MCF 10A (cell line): Measurements from ENCODE around the gene SCUBE1. TPM values are rescaled to one million over a fixed set of nuclear protein-coding genes. Genes with fewer than 3 reads are reported as not detected.

Experiments used
- BruUV-seq: library from RNA; stranded (reverse); fragments of 400-500 nt; replicated peaks from 2 replicates; lab custom pipeline; 2021; lab: Mats Ljungman, UMichigan
- CTCF ChIA-PET: fragments of 300-600 bp; sonication (Branson Sonifier 250); formaldehyde crosslinking; extraction: SDS; loops from one replicate; lab custom pipeline; 2021; ENCODE audit warnings: antibody characterized with exemption, inconsistent platforms; lab: Yijun Ruan, JAX
- POLR2A ChIA-PET: fragments of 300-600, 350-650 bp; sonication (Branson Sonifier 250); formaldehyde crosslinking; extraction: SDS; loops from one replicate; lab custom pipeline; 2020; ENCODE audit warnings: antibody characterized with exemption, inconsistent platforms; lab: Yijun Ruan, JAX
- DNase-seq: peaks from one replicate; pipeline ENCODE4 v3.0.0-alpha.2; 2018; ENCODE audit not compliant: unreplicated experiment
- H3K27ac Mint-ChIP-seq: one replicate; pipeline ENCODE4 v1.8.0; 2022; ENCODE audit warnings: mild to moderate bottlenecking, low read depth, mixed read lengths; ENCODE audit not compliant: unreplicated experiment
- H3K27me3 Mint-ChIP-seq: one replicate; pipeline ENCODE4 v1.8.0; 2022; ENCODE audit warnings: mixed read lengths; ENCODE audit not compliant: insufficient read depth, unreplicated experiment
- H3K36me3 Mint-ChIP-seq: one replicate; pipeline ENCODE4 v1.8.0; 2022; ENCODE audit warnings: mild to moderate bottlenecking, moderate library complexity, mixed read lengths; ENCODE audit not compliant: insufficient read depth, unreplicated experiment
- H3K4me1 Mint-ChIP-seq: one replicate; pipeline ENCODE4 v1.8.0; 2022; ENCODE audit warnings: mixed read lengths; ENCODE audit not compliant: insufficient read depth, unreplicated experiment
- H3K4me3 Mint-ChIP-seq: one replicate; pipeline ENCODE4 v1.8.0; 2022; ENCODE audit warnings: mild to moderate bottlenecking, moderate library complexity, mixed read lengths; ENCODE audit not compliant: unreplicated experiment
- H3K9me3 Mint-ChIP-seq: one replicate; pipeline ENCODE4 v1.8.0; 2022; ENCODE audit warnings: mixed read lengths; ENCODE audit not compliant: unreplicated experiment
- CTCF ChIP-seq: fragments of 200-600 bp; IDR thresholded peaks from one replicate; pipeline ENCODE4 v1.8.0; 2022; ENCODE audit warnings: antibody characterized with exemption, mild to moderate bottlenecking; ENCODE audit not compliant: unreplicated experiment
- intact Hi-C: fragments of 100-400 bp; cut with micrococcal nuclease; formaldehyde crosslinking; loops from 2 replicates; pipeline ENCODE4 v1.14.1; 2022
- total RNA-seq: library from RNA; stranded (reverse); gene quantifications from 2 replicates; pipeline ENCODE4 v1.2.3, GENCODE V29; 2022

The SCUBE1 gene
- total RNA-seq, 1 experiment from 2014 or later: not detected

- no peak for TF ChIP-seq CTCF
- Mint-ChIP-seq H3K4me1 (peaks cover 19% of the 10 kb centered on the region), H3K27me3 (no peaks in the 10 kb centered on the region), H3K36me3 (peaks cover 66% of the 10 kb centered on the region), H3K27ac (no peak overlapping the region), H3K4me3 (no peak overlapping the region), H3K9me3 (no peaks in the 10 kb centered on the region)
- ChIA-PET POLR2A (interaction anchor here (0.5 to 1.2 kb wide), 6 partner anchors 8 to 1507 kb away, joined by 3 to 6 read pairs (median 4); no protein-coding TSS in a partner anchor), CTCF (no interaction called here)
- intact Hi-C loops: no loop called here
- no TSS peak for BruUV-seq
- no peak for DNase-seq
Observed at GRCh38 chr22:43158778-43159483, 184.2 kb downstream of the SCUBE1 start.

GRCh38 chr22:43157874-43158546, 185.2 kb downstream of the SCUBE1 start:
- Mint-ChIP-seq H3K4me1 (peaks cover 16% of the 10 kb centered on the region), H3K36me3 (peaks cover 56% of the 10 kb centered on the region), H3K27me3 (no peaks in the 10 kb centered on the region), H3K9me3 (no peaks in the 10 kb centered on the region), H3K4me3 (no peak overlapping the region), H3K27ac (peak overlapping the region; percentile 49)
- no peak for TF ChIP-seq CTCF
- no peak for DNase-seq
- intact Hi-C loops: no loop called here
- ChIA-PET CTCF (no interaction called here), POLR2A (interaction anchor here (0.6 to 1.2 kb wide), 2 partner anchors 7 to 11 kb away, joined by 3 to 4 read pairs; no protein-coding TSS in a partner anchor)
- no TSS peak for BruUV-seq

- H3K4me1 Mint-ChIP-seq: peaks cover 19% of the 10 kb centered on the region
- intact Hi-C loops: no loop called here
- H3K27ac Mint-ChIP-seq: no peak overlapping the region
- no TSS peak for BruUV-seq
- H3K36me3 Mint-ChIP-seq: peaks cover 40% of the 10 kb centered on the region
- ChIA-PET POLR2A (interaction anchor here (0.6 kb wide), 1 partner anchor 16 kb away, joined by 3 read pairs; no protein-coding TSS in a partner anchor), CTCF (interaction anchor here (0.6 kb wide), 1 partner anchor 232 kb away, joined by 3 read pairs; no protein-coding TSS in a partner anchor)
- H3K4me3 Mint-ChIP-seq: no peak overlapping the region
- H3K9me3 Mint-ChIP-seq: no peaks in the 10 kb centered on the region
- no peaks in the 10 kb centered on the region for H3K27me3 Mint-ChIP-seq
- TF ChIP-seq CTCF: no peak
- no peak for DNase-seq
Observed at GRCh38 chr22:43156413-43156812, 186.8 kb downstream of the SCUBE1 start.

- Mint-ChIP-seq H3K4me1 (peaks cover 19% of the 10 kb centered on the region), H3K27me3 (no peaks in the 10 kb centered on the region), H3K9me3 (no peaks in the 10 kb centered on the region), H3K4me3 (no peak overlapping the region), H3K27ac (no peak overlapping the region), H3K36me3 (peaks cover 41% of the 10 kb centered on the region)
- intact Hi-C loops: no loop called here
- CTCF ChIA-PET: no interaction called here
- POLR2A ChIA-PET: no interaction called here
- DNase-seq: no peak
- BruUV-seq: no TSS peak
- TF ChIP-seq CTCF: no peak
Observed at GRCh38 chr22:43155789-43156188, 187.4 kb downstream of the SCUBE1 start.
